Heart left ventricle (tissue), 16 donors: Measurements from ENCODE around the gene MYO15A. TPM values are rescaled to one million over a fixed set of nuclear protein-coding genes. Genes with fewer than 3 reads are reported as not detected.
"Not testable (repeated sequence)": the region's sequence is repeated elsewhere in the genome, so short reads cannot be mapped to it uniquely, and the experiment has no call there.

Experiments used
- ATAC-seq, 4 donors: fragments of 200-7000 bp; cut with Tn5 transposase; one replicate each; pipeline ENCODE4 v1.9.1; 2020 to 2022; ENCODE audit warnings: moderate library complexity in 4 of 4, mild to moderate bottlenecking in 3 of 4, moderate number of reproducible peaks in 1 of 4
- DNase-seq, 5 donors: peaks; one replicate each; pipeline ENCODE4 v3.0.0-alpha.2; 2020
- H3K27ac ChIP-seq, 12 donors: fragments of 200-600 bp; sonication (generic) in 4 of 12; one replicate each; pipeline versions ENCODE4 v1.5.0 to v1.8.0; 2016 to 2022; ENCODE audit warnings: mild to moderate bottlenecking in 2 of 12
- H3K27me3 ChIP-seq, 9 donors: fragments of 200-600 bp; sonication (generic) in 2 of 9; one replicate each; pipeline versions ENCODE4 v1.5.1 to v1.8.0; 2016 to 2022; ENCODE audit warnings: mild to moderate bottlenecking in 3 of 9
- H3K36me3 ChIP-seq, 9 donors: fragments of 200-600 bp; sonication (generic) in 2 of 9; one replicate each; pipeline versions ENCODE4 v1.5.0 to v1.8.0; 2018 to 2022; ENCODE audit warnings: mild to moderate bottlenecking in 2 of 9
- H3K4me1 ChIP-seq, 12 donors: fragments of 200-600 bp; sonication (generic) in 4 of 12; one replicate each; pipeline versions ENCODE4 v1.5.0 to v1.8.0; 2016 to 2022; ENCODE audit warnings: mild to moderate bottlenecking in 3 of 12
- H3K4me3 ChIP-seq, 12 donors: fragments of 200-600 bp; sonication (generic) in 4 of 12; one replicate each; pipeline versions ENCODE4 v1.5.0 to v1.8.0; 2017 to 2022; ENCODE audit warnings: mild to moderate bottlenecking in 9 of 12, moderate library complexity in 4 of 12
- H3K9me3 ChIP-seq, 12 donors: fragments of 200-600 bp; sonication (generic) in 4 of 12; one replicate each; pipeline versions ENCODE4 v1.5.0 to v1.8.0; 2016 to 2022; ENCODE audit warnings: mild to moderate bottlenecking in 1 of 12
- POLR2A ChIP-seq, 2 donors: fragments of 450-650 bp; IDR thresholded peaks; one replicate each; pipeline ENCODE4 v1.6.1; 2017; ENCODE audit warnings: antibody characterized with exemption in 2 of 2, mild to moderate bottlenecking in 2 of 2, moderate library complexity in 2 of 2
- WGBS, 4 donors: extraction: QIAGEN DNeasy Blood & Tissue Kit in 2 of 4; methylation state at CpG; one replicate each; pipeline versions ENCODE4 v1.1.5 to v1.1.7; 2013 to 2018; 5-methylcytosine and 5-hydroxymethylcytosine counted together
- intact Hi-C, 10 donors: fragments of 100-400 bp; cut with DNase I; formaldehyde crosslinking; loops; one replicate each; pipeline versions ENCODE4 v1.11.1 to v1.14.2; 2022
- polyA plus RNA-seq, 2 donors: library from polyadenylated mRNA; stranded (reverse); fragments of 200-250 nt; gene quantifications; one replicate each; pipeline ENCODE4 v1.2.3, GENCODE V29; 2013
- total RNA-seq, 9 donors: library from RNA; depleted of rRNA in 2 of 9; stranded (reverse); fragments of >200 nt in 2 of 9; fragmentation: NEBNext Ultra II Directional in 3 of 9; extraction: Animal tissue kit (Norgen Biotek cat#: 25700) in 3 of 9; gene quantifications; one replicate each; pipeline versions ENCODE4 v1.1.0 to v1.2.4, GENCODE V29; 2016 to 2023
- TF ChIP-seq, protein P1 (sequence below), 12 donors: fragments of 200-600 bp; sonication (generic) in 4 of 12; IDR thresholded peaks; one replicate each; pipeline versions ENCODE4 v1.5.0 to v1.8.0; 2018 to 2022; ENCODE audit warnings: antibody characterized with exemption in 12 of 12, mild to moderate bottlenecking in 5 of 12
- donor health status: ischemic (EF 13 %, LVEDD 7.1; RV severe dilation, severe dysfunction).
- donor health status: healthy with polysubstance abuse.
- donor health status: DM: no; HTN: yes; CAD: no.
- donor health status: DM: no; HTN: no; CAD: no.
- donor health status: ischemic (EF 25% LVEDD 6.9; RV normal size, moderate dysfunction).
- donor health status: ischemic (EF 25% LVEDD 5.7; RV mildly dilated, moderate dysfunction).
- donor health status: healthy.
- donor health status: DM: yes; HTN: yes; CAD: no.
- donor health status: ischemic (EF 35%, LVEDD 5.7; RV mildly dilated, moderate dysfunction).
- donor health status: nonischemic (EF 11% LVEDD 7.7; RV severe dilation, severe dysfunction).
- donor health status: DM: yes; HTN: yes; CAD: no.
- donor health status: PGD.
- donor health status: ischemic (EF 29% LVEDD 5.4; RV normal size, mild dysfunction).
- donor health status: nonischemic (EF 23%, LVEDD 6.1; RV moderate dilation, normal function).

MYO15A gene
- total and polyA plus RNA-seq, 11 donors = 0.12 to 0.53 (median 0.35) TPM; not detected in 2

DNA sequence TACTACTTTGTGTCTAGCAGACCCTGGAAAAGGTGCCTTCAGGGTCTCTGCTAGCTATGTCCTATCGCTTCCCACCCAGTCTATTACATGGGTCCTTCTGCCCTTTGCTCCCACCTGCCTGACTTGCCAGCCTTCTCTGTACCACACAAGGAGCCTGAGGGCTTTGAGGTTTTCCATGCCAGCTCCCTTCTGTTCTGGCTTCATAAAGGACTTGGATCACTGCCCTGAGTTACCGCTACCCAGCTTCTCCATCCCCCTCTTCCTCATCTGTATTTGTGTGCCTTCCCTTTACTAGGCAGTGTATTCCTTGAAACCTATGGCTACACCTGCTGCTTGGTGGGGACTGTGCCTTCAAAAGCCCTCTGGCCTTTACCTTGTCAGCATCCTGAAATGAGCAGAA is 97.3 kb downstream of the MYO15A start:
- ATAC-seq = peak in 1 of 4 donors; percentile 25
- no peak overlapping the region for H3K27ac ChIP-seq
- H3K9me3 ChIP-seq = no peaks in the 10 kb centered on the region
- peaks cover 0 to 48% (median 17%) of the 10 kb centered on the region in 12 donors for H3K4me1 ChIP-seq
- TF ChIP-seq, protein P1, sequence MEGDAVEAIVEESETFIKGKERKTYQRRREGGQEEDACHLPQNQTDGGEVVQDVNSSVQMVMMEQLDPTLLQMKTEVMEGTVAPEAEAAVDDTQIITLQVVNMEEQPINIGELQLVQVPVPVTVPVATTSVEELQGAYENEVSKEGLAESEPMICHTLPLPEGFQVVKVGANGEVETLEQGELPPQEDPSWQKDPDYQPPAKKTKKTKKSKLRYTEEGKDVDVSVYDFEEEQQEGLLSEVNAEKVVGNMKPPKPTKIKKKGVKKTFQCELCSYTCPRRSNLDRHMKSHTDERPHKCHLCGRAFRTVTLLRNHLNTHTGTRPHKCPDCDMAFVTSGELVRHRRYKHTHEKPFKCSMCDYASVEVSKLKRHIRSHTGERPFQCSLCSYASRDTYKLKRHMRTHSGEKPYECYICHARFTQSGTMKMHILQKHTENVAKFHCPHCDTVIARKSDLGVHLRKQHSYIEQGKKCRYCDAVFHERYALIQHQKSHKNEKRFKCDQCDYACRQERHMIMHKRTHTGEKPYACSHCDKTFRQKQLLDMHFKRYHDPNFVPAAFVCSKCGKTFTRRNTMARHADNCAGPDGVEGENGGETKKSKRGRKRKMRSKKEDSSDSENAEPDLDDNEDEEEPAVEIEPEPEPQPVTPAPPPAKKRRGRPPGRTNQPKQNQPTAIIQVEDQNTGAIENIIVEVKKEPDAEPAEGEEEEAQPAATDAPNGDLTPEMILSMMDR (IDR thresholded peaks at IDR 0.05) = no peak
- TF ChIP-seq POLR2A (IDR thresholded peaks at IDR 0.05) = no peak
- no peak for DNase-seq
- H3K27me3 ChIP-seq = no peaks in the 10 kb centered on the region
- 66 to 83% (median 75%) methylated on average over 2 of the region's 2 CpGs for WGBS, 4 donors
- no peak overlapping the region for H3K4me3 ChIP-seq
- peaks cover 0 to 92% (median 75%) of the 10 kb centered on the region in 9 donors for H3K36me3 ChIP-seq
- intact Hi-C loops = no loop called here

DNA sequence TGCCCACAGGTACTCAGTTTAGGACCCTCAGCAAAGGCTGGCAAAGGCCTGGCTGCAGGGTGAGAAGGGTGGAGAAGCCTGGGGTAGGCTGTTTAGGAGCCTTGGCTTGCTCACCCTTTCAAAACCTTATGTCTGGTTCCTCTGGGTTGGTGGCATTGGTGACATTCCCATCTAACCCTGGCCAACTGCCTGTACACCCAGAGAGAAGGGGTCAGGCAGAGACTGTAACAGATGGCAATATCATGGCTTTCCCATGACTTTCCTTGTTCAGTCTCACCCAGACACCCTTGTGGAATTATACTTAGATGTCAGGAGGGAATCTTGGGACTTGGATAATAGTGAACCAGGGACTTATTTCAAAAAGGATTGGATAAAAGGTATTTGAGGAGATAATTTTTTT is 98.4 kb downstream of the MYO15A start:
- Histone ChIP-seq H3K27me3 (no peaks in the 10 kb centered on the region), H3K27ac (no peak overlapping the region), H3K9me3 (no peaks in the 10 kb centered on the region), H3K4me1 (peaks cover 0 to 38% (median 9%) of the 10 kb centered on the region in 12 donors), H3K36me3 (peaks cover 0 to 92% (median 75%) of the 10 kb centered on the region in 9 donors), H3K4me3 (no peak overlapping the region)
- TF ChIP-seq, protein P1 (IDR thresholded peaks at IDR 0.05) = no peak
- TF ChIP-seq POLR2A (IDR thresholded peaks at IDR 0.05) = no peak
- no peak for DNase-seq
- no peak for ATAC-seq
- intact Hi-C loops = no loop called here

DNA sequence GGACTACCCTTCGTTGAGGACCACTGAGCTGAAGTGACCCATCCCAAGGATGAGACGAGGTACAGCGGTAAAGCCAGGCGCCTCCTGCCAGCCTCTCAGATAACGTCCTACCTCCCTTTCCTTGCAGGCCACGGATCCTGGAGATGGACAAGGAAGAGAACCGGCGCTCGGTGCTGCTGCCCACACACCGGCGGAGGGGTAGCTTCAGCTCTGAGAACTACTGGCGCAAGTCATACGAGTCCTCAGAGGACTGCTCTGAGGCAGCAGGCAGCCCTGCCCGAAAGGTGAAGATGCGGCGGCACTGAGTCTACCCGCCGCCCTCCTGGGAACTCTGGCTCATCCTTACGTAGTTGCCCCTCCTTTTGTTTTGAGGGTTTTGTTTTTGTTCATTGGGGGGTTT is 99.5 kb downstream of the MYO15A start:
- peaks cover 0 to 27% (median 8%) of the 10 kb centered on the region in 12 donors for H3K4me1 ChIP-seq
- WGBS, 4 donors = 86 to 88% (median 87%) methylated on average over 19 of the region's 19 CpGs
- H3K36me3 ChIP-seq = peaks cover 0 to 83% (median 75%) of the 10 kb centered on the region in 9 donors
- DNase-seq (no peak), ATAC-seq (no peak)
- no peaks in the 10 kb centered on the region for H3K27me3 ChIP-seq
- no peaks in the 10 kb centered on the region for H3K9me3 ChIP-seq
- no peak overlapping the region for H3K27ac ChIP-seq
- intact Hi-C loops = no loop called here
- TF ChIP-seq POLR2A (IDR thresholded peaks at IDR 0.05) = no peak
- TF ChIP-seq, protein P1 (IDR thresholded peaks at IDR 0.05) = no peak
- no peak overlapping the region for H3K4me3 ChIP-seq

DNA sequence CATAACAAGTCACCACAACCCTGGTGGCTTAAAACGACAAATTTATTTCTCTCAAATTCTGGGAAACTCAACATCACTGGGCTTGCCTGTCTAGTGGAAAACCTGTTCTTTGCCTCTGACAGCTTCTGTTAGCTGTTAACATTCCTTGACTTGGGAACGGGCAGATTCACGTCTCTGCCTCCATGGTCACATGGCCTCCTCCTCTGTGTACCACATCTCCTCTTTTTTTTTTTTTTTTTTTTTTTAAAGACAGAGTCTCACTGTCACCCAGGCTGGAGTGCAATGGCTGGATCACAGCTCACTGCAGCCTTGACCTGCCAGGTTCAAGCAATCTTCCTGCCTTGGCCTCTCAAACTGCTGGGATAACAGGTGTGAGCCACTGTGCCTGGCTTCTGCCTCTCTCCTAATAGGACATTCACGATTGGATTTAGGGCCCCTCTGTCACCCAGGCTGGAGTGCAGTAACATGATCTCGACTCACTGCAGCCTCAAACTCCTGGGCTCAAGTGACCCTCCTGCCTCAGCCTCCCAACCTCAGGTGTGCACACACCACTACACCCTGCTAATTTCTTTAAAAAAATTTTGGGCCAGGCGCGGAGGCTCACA is 105.2 kb downstream of the MYO15A start:
- Histone ChIP-seq H3K9me3 (no peaks in the 10 kb centered on the region), H3K36me3 (peaks cover 0 to 32% (median 25%) of the 10 kb centered on the region in 9 donors), H3K4me1 (peaks cover 0 to 9% (median 0%) of the 10 kb centered on the region in 12 donors), H3K27ac (no peak overlapping the region), H3K4me3 (no peak overlapping the region), H3K27me3 (no peaks in the 10 kb centered on the region)
- intact Hi-C loops = loop anchor here in 3 of 10 donors (10.0 kb wide), 2 partner anchors 69 to 101 kb away; partner anchors contain the start of genes SMCR8 (in 1 of the 3) and TOP3A (in 1 of the 3)
- ATAC-seq = no peak
- no peak for DNase-seq
- 63 to 64% (median 64%) methylated on average over 7 of the region's 7 CpGs for WGBS, 4 donors
- TF ChIP-seq, protein P1 (IDR thresholded peaks at IDR 0.05) = no peak
- TF ChIP-seq POLR2A (IDR thresholded peaks at IDR 0.05) = no peak

DNA sequence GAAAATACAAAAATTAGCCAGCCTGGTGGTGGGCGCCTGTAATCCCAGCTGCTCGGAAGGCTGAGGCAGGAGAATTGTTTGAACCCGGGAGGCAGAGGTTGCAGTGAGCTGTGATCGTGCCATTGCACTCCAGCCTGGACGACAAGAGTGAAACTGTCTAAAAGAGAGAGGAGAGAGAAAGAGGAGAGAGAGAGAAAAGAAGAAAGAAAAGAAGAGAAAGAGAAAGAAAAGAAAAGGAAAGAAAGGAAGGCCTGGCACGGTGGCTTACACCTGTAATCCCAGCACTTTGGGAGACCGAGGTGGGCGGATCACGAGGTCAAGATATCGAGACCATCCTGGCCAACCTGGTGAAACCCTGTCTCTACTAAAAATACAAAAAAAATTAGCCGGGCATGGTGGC is 108.3 kb downstream of the MYO15A start:
- WGBS, 4 donors = 79 to 86% (median 83%) methylated on average over 11 of the region's 11 CpGs
- intact Hi-C loops = loop anchor here in 6 of 10 donors (2.0 to 10.0 kb wide), 5 partner anchors 42 to 105 kb away; partner anchors contain the start of genes FLII (in 1 of the 6), SMCR8 (in 1 of the 6) and TOP3A (in 1 of the 6)
- not testable (repeated sequence) for H3K4me3 ChIP-seq, ATAC-seq, H3K36me3 ChIP-seq, DNase-seq, H3K27me3 ChIP-seq, H3K27ac ChIP-seq, H3K9me3 ChIP-seq
- H3K4me1 ChIP-seq = peaks cover 0 to 15% (median 1%) of the 10 kb centered on the region in 12 donors
